WTC11 (cell line): ENCODE measurements around the gene CHD6.

Experiments used
- E2F4 ChIP-seq: sonication (generic); formaldehyde crosslinking; IDR thresholded peaks from 2 replicates; pipeline ENCODE4 v1.8.1; 2022; ENCODE audit warnings: low read depth, mild to moderate bottlenecking, moderate library complexity, missing genetic modification reagents, borderline replicate concordance
- GTF2I ChIP-seq: fragments of 250-450 bp; sonication (Bioruptor Pico); conservative IDR thresholded peaks from 2 replicates; pipeline ENCODE4 v1.4.0; 2021; ENCODE audit warnings: mild to moderate bottlenecking
- IRF1 ChIP-seq: sonication (generic); formaldehyde crosslinking; IDR thresholded peaks from 2 replicates; pipeline ENCODE4 v1.8.0; 2023; ENCODE audit warnings: missing genetic modification reagents

- TF ChIP-seq IRF1 (no peak), GTF2I (CRISPR knock-in tag) (no peak), E2F4 (CRISPR knock-in tag) (no peak)
Measured at GRCh38 chr20:41580350-41580749, 37.8 kb downstream of the CHD6 start.
